Activated T-cell treated with anti-CD3 and anti-CD28 coated beads for 4 hours (primary cell): ENCODE measurements around the gene VWA3B.
"Not testable (repeated sequence)": the region's sequence is repeated elsewhere in the genome, so short reads cannot be mapped to it uniquely, and the experiment has no call there.

Experiments used
- DNase-seq: peaks from one replicate; pipeline ENCODE4 v3.0.0-alpha.2; 2020

VWA3B gene

GRCh38 chr2:98089941-98090340 lies 3.0 kb downstream of the VWA3B start:
- DNase-seq, result no peak

- no peak for DNase-seq
These were observed 4.0 kb downstream of the VWA3B start for GRCh38 chr2:98090951-98091350.

- no peak for DNase-seq
These were observed 4.8 kb downstream of the VWA3B start for GRCh38 chr2:98091738-98092137.

- no peak for DNase-seq
These were observed 6.2 kb downstream of the VWA3B start for GRCh38 chr2:98093146-98093545.

GRCh38 chr2:98093611-98094010 lies 6.6 kb downstream of the VWA3B start:
- DNase-seq, result no peak

- no peak for DNase-seq
These were observed 13.2 kb downstream of the VWA3B start for GRCh38 chr2:98099939-98100743.

GRCh38 chr2:98102315-98102714 lies 15.3 kb downstream of the VWA3B start:
- not testable (repeated sequence) for DNase-seq

- no peak for DNase-seq
These were observed 15.9 kb downstream of the VWA3B start for GRCh38 chr2:98102878-98103277.

- no peak for DNase-seq
These were observed 21.1 kb downstream of the VWA3B start for GRCh38 chr2:98108110-98108509.

- DNase-seq, result no peak
These were observed 23.8 kb downstream of the VWA3B start for GRCh38 chr2:98110741-98111140.

- no peak for DNase-seq
These were observed 27.8 kb downstream of the VWA3B start for GRCh38 chr2:98114643-98115330.

GRCh38 chr2:98118161-98118560 lies 31.2 kb downstream of the VWA3B start:
- no peak for DNase-seq

GRCh38 chr2:98118852-98119251 lies 31.9 kb downstream of the VWA3B start:
- DNase-seq, result no peak

- no peak for DNase-seq
These were observed 34.2 kb downstream of the VWA3B start for GRCh38 chr2:98121149-98121548.

- DNase-seq, result no peak
These were observed 35.6 kb downstream of the VWA3B start for GRCh38 chr2:98122524-98122923.

GRCh38 chr2:98123286-98123685 lies 36.3 kb downstream of the VWA3B start:
- no peak for DNase-seq

- DNase-seq, result no peak
These were observed 39.1 kb downstream of the VWA3B start for GRCh38 chr2:98126061-98126460.

- DNase-seq, result no peak
These were observed 40.4 kb downstream of the VWA3B start for GRCh38 chr2:98127229-98127989.

GRCh38 chr2:98128556-98129109 lies 41.7 kb downstream of the VWA3B start:
- DNase-seq, result no peak

- DNase-seq, result not testable (repeated sequence)
These were observed 43.1 kb downstream of the VWA3B start for GRCh38 chr2:98130073-98130472.

- no peak for DNase-seq
These were observed 47.4 kb downstream of the VWA3B start for GRCh38 chr2:98134172-98135005.

GRCh38 chr2:98137196-98137595 lies 50.2 kb downstream of the VWA3B start:
- no peak for DNase-seq
